Renal cortex interstitium (tissue), 11 donors: ENCODE measurements around the gene RSRP1. TPM values are rescaled to one million over a fixed set of nuclear protein-coding genes. Genes with fewer than 3 reads are reported as not detected.
A peak's percentile ranks its signal among the peaks of the same experiment; 100 is the strongest.

ENCODE experiments used
- DNase-seq, 11 donors: peaks; one replicate each; pipeline ENCODE4 v3.0.0-alpha.2; 2013; ENCODE audit warnings: low read depth in 9 of 11, low spot score in 4 of 11; ENCODE audit errors: extremely low read depth in 1 of 11
- polyA plus RNA-seq, 3 donors: library from polyadenylated mRNA; unstranded; fragments of 120-200 nt; gene quantifications; one replicate each; pipeline ENCODE4 v1.2.1, GENCODE V29; 2013; ENCODE audit not compliant: insufficient read length in 3 of 3

The RSRP1 gene
- polyA plus RNA-seq, 3 donors = 136 to 237 (median 209) TPM

DNA sequence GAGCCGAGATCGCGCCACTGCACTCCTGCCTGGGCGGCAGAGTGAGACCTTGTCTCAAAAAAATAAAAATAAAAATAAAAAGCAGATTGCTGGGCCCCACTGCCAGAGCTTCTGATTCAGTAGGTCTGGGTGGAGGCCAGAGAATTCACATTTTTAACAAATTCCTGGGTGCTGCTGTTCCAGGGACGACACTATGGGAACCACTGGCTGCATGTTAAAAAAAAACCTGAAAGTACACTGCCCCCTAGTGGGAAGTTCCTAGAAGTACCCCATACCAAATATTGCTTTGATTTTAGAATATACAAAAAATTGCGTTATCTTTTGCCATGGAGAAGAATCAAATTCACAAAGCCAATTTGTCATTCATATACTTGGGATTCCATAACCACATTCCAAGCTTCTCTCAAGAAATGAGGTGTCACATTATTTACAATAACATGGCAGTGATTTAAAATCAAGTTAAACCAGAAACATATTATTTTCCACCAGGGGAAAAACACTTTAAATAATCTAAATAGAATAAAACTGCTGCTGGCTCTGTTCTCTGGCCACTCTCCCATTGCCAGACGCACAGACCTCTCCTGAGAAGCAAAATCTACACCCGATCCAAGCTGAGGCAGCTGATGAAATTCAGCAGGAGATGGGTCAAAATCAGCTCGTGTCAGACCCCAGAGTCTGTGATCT, 42.3 kb downstream of the RSRP1 start:
- peak in 1 of 11 donors; percentile 45 for DNase-seq

DNA sequence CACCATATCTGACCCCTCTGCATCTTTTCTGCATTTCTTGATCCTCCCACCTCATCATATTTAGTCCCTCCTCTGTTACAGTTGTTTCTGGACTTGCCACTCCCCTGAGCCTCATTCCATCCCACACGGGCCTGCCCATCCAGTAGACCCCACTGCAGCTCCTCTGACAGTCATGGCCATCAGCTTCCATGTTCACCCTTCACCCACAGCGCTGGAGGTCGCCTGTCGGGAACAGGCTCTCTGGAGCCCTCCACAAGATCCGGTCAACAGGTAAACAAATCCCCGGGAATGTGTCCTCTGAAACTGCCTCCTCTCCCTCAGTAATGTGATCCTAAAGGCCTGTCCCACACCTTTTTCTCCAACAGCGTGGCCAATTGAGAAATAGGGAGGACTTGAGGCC, 46.2 kb downstream of the RSRP1 start:
- no peak for DNase-seq

DNA sequence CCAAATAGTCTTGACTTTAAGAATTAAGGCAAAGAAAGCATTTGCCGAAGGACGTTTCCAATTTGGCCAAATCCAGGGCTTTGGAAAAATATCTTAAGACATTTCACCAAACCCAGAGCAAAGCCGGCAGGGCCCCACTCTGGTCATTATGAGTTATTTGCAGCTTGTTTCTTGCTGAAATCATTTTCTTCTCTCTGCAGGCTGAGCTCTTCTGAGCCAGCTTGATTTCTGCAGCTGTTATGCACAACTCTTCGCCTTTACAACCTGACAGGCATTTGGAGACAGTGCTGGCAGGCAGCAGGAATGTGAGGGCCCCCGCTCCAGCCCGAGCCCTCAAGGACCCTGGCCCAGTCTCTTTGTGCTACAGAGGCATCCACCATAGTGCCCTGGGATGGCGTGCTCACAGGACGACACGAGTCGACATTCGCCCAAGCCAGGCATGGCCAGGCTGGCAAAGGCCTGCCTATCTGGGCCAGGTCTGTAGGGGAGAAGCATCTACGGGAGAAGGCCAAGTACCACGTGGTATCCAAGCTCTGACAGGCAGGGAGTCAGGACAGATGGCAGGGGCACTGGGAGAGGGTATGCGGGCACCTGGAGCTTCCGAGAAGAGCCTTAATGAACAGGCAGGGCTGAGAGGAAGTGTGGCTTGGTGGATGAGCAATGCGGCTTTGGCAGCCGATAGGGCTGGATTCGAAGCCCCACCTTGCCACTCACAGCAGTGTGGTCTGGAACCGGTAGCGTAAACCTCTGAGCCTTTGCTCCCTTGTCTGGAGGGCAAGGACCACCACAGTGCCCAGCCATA, 47.2 kb downstream of the RSRP1 start:
- peak in 2 of 11 donors; percentile 43 to 57 for DNase-seq

DNA sequence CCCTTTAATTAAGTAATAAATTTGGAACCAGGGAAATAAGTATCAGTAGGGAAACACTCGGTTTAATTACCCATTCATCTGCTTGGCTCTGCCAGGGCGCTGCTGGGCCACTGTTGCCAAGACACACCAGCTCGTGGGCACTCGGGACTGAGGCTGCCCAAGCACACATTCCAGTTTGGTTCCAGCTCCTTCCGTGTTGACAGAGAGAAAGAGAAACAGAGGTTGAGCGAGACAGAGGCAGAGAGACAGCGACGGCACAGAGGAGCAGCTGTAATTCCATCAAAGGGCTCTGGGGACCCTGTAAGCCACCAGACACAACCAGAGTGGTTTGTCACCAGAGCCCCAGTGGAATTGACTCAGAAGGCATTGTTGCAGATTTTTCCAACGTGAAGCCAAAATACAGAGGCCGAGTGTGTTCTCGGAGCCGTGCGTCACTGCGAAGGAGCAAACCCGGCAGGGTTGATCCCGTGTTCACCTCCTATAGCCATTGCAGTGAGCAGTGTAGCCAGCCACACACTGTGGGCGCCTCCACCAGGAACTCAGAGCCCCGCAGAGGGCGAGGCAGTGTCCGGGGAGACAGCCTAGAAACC, 48.5 kb downstream of the RSRP1 start:
- DNase-seq = no peak

DNA sequence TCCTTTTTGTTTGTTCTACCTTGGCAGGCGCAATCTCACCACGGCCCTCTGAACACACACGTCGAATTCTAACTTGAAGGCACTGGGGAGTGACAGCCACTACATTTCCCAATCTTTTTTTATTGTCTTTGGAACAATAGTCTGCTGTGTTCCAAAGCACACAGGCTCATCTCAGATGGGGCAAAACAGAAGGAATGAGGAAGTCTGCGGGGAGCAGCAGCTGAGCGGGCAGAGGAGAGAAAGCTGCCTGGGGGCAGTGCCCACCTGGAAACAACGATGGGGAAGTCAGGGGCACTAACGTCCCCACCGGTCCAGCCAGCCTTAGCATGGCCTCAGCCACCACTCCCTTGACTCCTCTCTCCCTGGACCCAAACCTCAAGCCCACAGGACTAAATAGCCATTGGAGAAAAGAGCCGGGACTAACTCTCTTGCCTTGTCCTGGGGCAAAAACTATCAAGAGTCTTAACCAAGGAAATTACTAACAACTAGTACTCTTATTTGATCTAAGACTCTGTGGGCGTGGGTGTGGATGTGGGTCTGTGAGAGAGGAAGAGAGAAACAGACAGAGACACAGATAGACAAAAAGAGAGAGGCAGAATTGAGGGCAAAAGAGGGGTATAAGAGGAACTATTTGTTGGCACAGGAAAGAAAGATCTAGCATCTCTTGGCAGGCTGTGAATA, 49.1 kb downstream of the RSRP1 start:
- no peak for DNase-seq

DNA sequence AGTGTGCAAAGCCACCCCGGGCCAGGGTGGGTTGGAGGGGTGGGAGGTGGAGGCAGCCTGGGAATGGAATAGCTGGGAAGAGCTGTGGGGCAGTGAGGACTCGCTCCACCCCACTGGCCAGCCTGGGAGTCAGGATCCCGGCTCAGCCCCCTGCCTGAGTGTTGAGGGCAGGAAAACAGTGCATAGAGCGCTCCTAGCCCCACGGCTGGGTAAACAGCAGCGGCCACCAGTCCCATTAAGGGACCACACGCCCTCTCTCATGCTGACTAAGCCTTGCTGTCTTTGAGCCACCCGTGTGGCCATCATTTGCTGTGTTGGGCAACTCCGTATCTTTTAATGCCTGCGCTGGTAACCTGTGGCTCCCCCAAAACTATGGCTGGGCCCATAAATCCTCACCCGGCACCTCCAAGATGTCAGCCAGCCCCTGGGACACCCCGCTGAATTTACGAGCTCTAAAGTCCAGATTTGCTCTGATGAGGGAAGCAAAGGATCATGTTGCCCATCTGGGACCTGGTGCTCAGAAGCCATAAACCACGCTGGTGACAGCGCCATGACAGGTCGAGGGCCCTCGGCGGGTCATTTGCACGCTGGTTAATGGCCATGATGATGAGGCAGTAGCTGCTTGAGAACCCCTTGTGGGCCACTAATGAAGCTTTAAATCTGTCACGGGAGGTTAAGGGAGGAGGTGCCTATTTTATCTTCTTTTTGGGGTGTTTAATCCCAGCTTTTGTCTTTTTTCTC, 49.8 kb downstream of the RSRP1 start:
- DNase-seq = peak in 3 of 11 donors; percentile 60 to 81 (median 75)

DNA sequence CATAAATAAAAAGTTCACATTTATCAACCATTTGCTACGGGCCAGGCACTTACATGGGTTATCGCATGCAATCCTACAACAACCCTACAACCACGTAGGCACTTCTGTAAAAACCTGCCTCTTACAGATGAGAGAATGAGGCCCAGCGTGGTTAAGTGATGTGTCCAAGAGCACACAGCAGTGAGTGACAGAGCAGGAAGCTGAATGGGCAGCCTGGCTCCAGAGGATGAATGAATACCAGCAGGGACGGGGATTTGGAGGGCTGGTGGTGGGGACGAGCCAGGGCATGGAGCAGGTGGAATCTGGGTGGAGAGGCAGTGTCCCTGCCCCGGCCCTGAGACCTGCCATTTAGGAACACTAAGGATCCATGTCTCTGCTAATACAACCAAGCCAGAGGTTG, 50.4 kb downstream of the RSRP1 start:
- DNase-seq = no peak

DNA sequence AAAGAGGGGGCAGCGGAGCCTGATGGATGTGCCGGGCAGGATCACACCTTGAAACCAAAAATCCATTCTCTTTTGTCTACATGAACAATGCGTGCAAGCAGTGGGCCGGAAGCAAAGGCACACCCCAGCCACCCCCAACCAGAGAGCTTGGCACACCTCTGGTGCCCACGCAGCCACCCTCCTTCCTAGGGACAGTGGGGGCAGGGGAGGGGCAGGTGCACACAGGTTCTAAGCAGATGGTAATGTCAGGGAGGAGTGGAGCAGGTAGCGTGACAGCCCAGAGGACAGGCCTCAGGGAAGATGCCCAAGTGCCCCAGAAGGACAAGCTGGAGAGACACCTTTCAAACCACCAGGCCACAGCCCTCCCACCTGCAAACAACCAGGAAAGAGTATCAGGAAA, 51.4 kb downstream of the RSRP1 start:
- no peak for DNase-seq

DNA sequence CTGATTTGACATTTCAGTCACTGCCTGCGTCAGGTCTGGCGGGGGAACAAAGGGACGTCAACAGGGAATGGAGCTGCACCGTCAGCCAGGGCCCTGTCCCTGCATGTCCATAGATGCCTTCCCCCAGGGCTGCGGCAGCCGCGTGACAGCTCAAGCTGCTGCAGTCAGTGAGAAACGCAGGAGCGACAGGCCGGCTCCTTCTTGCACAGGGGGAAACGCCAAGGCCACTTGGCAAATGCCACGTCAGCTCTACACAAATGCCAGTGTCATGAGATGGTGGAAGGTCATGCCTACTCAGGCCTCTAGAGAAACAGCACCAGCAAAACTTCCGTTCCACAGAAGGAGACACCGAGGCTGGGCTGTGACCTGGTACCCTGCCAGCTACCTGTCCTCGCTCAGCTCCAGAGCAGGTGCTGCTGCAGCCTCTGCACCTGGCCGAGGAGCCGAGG, 52.7 kb downstream of the RSRP1 start:
- no peak for DNase-seq

DNA sequence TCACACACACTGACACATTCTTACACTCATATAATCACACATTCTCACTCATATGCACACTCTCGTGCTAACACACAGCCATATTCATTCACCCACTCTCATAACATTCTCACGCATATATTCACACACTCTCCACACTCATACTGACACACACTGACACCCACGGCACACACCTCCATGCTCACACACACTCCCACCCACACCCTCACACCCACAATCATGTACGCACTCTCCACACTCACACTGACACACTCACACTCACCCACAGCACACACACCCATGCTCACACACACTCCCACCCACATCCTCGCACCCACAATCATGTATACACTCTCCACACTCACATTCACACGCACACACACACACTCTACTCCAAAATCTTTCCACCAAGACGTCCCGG, 53.2 kb downstream of the RSRP1 start:
- no peak for DNase-seq

DNA sequence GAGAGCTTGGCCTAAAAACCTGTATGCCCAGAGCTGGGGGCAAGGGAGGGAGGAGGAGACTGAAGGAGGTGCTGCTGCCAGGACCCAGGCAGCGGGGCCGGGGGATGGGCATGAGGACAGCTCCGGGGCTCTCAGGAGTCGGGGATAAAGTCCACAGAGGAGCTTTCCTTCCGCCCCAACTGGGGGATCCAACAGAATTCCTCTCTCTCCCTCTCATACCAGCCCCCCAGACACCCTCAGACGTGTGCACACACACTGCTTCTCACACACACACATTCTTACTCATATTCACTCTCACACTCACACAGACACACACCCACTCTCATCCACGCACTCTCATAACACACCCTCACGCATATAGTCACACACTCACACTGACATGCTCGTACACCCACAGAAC, 54.0 kb downstream of the RSRP1 start:
- no peak for DNase-seq

Other genes starting within 250 kb of the RSRP1 start
- gene SYF2, start 15.0 kb downstream of the RSRP1 start, polyA plus RNA-seq = 100 to 1,000 TPM in 2 of 3 donors, 10 to 100 TPM in 1; 94.5 to 125 (median 105) TPM
- gene RHD, start 25.1 kb upstream of the RSRP1 start, polyA plus RNA-seq = 1 to 10 TPM in 1 of 3 donors, under 1 TPM in 2; 0.37 to 3.1 (median 0.99) TPM
- gene TMEM50A, start 90.9 kb upstream of the RSRP1 start, polyA plus RNA-seq = 100 to 1,000 TPM; 112 to 135 (median 120) TPM
- gene RHCE, start 173.4 kb upstream of the RSRP1 start, polyA plus RNA-seq = 1 to 10 TPM in 1 of 3 donors, under 1 TPM in 2; 0.62 to 1.2 (median 0.88) TPM
- 10 to 100 TPM; 24.3 to 30.9 (median 28.0) TPM for gene MACO1, start 183.4 kb upstream of the RSRP1 start, polyA plus RNA-seq